Gastroesophageal sphincter (tissue), 4 donors: ENCODE results near the gene PNO1. TPM values are rescaled to one million over a fixed set of nuclear protein-coding genes. Genes with fewer than 3 reads are reported as not detected.
A peak's percentile ranks its signal among the peaks of the same experiment; 100 is the strongest.

Source experiments
- ATAC-seq: fragments of 150-250 bp; one replicate; pipeline ENCODE4 v1.9.1; 2016; ENCODE audit warnings: mild to moderate bottlenecking, moderate library complexity
- H3K27ac ChIP-seq, 4 donors: fragments of 200-600 bp; sonication (generic) in 3 of 4; 1 replicate in 3 of 4; 2 replicates in 1 of 4; pipeline ENCODE4 v1.5.1; 2016 to 2019
- H3K27me3 ChIP-seq: fragments of 200-600 bp; sonication (generic); one replicate; pipeline ENCODE4 v1.5.1; 2019
- H3K36me3 ChIP-seq, 2 donors: fragments of 200-600 bp; sonication (generic); one replicate each; pipeline ENCODE4 v1.5.1; 2019; ENCODE audit warnings: control low read depth in 1 of 2
- H3K4me1 ChIP-seq, 3 donors: fragments of 200-600 bp; sonication (generic); 1 replicate in 2 of 3; 2 replicates in 1 of 3; pipeline ENCODE4 v1.5.1; 2016 to 2019; ENCODE audit warnings: control low read depth in 2 of 3
- H3K4me3 ChIP-seq, 2 donors: fragments of 200-600 bp; sonication (generic); one replicate each; pipeline ENCODE4 v1.5.1; 2019; ENCODE audit warnings: mild to moderate bottlenecking in 1 of 2, moderate library complexity in 1 of 2
- H3K9me3 ChIP-seq, 3 donors: fragments of 200-600 bp; sonication (generic); one replicate each; pipeline ENCODE4 v1.5.1; 2017 to 2019; ENCODE audit warnings: control low read depth in 2 of 3
- EP300 ChIP-seq: sonication (generic); formaldehyde crosslinking; IDR thresholded peaks from one replicate; pipeline ENCODE4 v1.6.1; 2017; ENCODE audit warnings: antibody characterized with exemption, mild to moderate bottlenecking
- POLR2A ChIP-seq, 2 donors: fragments of 450-650 bp; IDR thresholded peaks; one replicate each; pipeline ENCODE4 v1.6.1; 2017; ENCODE audit warnings: antibody characterized with exemption in 2 of 2, mild to moderate bottlenecking in 2 of 2, moderate library complexity in 1 of 2
- POLR2AphosphoS5 ChIP-seq: sonication (generic); formaldehyde crosslinking; IDR thresholded peaks from one replicate; pipeline ENCODE4 v1.6.1; 2017; ENCODE audit warnings: antibody characterized with exemption
- WGBS, 2 donors: methylation state at CpG; one replicate each; pipeline ENCODE4 v1.1.5; 2018; ENCODE audit warnings: low coverage in 1 of 2; 5-methylcytosine and 5-hydroxymethylcytosine counted together
- total RNA-seq, 4 donors: library from RNA; depleted of rRNA; stranded (reverse); fragments of >200 nt; gene quantifications; one replicate each; pipeline ENCODE4 v1.1.0, GENCODE V29; 2016
- TF ChIP-seq, protein P1 (sequence below), 4 experiments: fragments of 200-600 bp in 2 of 4; fragments of 450-650 bp in 2 of 4; sonication (generic) in 1 of 4; IDR thresholded peaks; one replicate each; pipeline ENCODE4 v1.5.1; 2017 to 2019; ENCODE audit warnings: antibody characterized with exemption in 4 of 4, mild to moderate bottlenecking in 2 of 4, moderate library complexity in 2 of 4

PNO1 gene
- total RNA-seq, 4 donors from 2014 or later = 11.7 to 25.3 (median 19.3) TPM

DNA sequence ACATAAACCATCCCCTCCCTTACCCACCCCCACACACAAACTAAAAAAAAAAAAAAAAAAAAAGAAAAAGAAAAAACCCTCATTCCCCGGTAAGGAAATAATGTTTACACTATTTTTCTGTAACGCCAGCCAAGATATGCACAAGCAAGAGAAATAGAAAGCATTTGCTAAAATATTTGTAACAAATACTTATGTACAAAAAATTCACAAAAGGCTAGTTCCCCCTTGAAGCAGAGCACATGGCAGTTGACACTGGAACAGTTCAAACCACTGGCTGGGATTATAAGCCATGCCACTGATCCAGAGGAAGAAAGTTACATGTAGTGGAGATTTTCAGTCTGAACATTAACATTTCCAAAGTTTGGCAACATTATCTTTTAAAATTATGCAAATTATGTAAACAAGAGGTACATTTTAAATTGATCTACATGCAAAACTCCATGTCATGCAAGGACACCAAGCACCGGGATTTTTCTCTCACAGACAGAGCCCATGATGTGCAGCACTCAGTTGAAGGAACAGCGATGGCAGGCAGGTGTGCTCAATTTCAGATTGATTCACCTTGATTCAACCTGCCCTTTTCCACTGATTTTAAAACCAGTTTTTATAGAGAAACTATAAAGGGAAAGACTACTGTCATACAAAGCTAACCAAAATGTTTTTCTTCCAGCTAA lies 21.4 kb downstream of the PNO1 start:
- no peak overlapping the region for H3K4me3 ChIP-seq
- 42 to 70% methylated on average over 3 to 4 of the region's 4 CpGs for WGBS, 2 donors
- TF ChIP-seq EP300 (no peak), POLR2A (IDR thresholded peaks at IDR 0.05) (no peak), POLR2AphosphoS5 (no peak)
- TF ChIP-seq, protein P1, sequence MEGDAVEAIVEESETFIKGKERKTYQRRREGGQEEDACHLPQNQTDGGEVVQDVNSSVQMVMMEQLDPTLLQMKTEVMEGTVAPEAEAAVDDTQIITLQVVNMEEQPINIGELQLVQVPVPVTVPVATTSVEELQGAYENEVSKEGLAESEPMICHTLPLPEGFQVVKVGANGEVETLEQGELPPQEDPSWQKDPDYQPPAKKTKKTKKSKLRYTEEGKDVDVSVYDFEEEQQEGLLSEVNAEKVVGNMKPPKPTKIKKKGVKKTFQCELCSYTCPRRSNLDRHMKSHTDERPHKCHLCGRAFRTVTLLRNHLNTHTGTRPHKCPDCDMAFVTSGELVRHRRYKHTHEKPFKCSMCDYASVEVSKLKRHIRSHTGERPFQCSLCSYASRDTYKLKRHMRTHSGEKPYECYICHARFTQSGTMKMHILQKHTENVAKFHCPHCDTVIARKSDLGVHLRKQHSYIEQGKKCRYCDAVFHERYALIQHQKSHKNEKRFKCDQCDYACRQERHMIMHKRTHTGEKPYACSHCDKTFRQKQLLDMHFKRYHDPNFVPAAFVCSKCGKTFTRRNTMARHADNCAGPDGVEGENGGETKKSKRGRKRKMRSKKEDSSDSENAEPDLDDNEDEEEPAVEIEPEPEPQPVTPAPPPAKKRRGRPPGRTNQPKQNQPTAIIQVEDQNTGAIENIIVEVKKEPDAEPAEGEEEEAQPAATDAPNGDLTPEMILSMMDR (IDR thresholded peaks at IDR 0.05) = no peak
- H3K9me3 ChIP-seq = no peaks in the 10 kb centered on the region
- ATAC-seq = no peak
- peaks cover 0 to 53% of the 10 kb centered on the region in 2 donors for H3K36me3 ChIP-seq
- no peaks in the 10 kb centered on the region for H3K27me3 ChIP-seq
- peaks cover 0 to 17% (median 0%) of the 10 kb centered on the region in 3 donors for H3K4me1 ChIP-seq
- no peak overlapping the region for H3K27ac ChIP-seq

DNA sequence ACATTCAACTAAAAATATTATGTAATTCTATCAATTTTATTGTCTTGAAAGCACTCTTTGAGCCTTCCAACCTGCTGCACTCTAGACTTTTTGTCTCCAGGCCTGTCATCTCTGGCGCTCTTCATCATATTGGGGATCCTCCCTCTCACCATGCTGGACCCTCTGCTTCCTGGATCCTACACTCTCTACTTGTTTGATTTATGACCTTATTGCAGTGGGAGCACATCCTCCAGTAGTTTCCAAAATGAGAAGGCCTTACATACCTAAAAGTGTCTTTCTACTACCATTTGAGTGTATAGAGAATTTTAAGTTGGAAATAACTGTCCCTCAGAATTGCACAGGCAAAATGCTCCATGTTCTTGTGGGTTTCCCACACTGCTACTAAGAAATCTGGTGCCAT lies 25.2 kb downstream of the PNO1 start:
- no peaks in the 10 kb centered on the region for H3K27me3 ChIP-seq
- no peak overlapping the region for H3K27ac ChIP-seq
- H3K36me3 ChIP-seq = peaks cover 0 to 42% of the 10 kb centered on the region in 2 donors
- TF ChIP-seq, protein P1 (IDR thresholded peaks at IDR 0.05) = no peak
- no peak for TF ChIP-seq POLR2A (IDR thresholded peaks at IDR 0.05)
- no peak for TF ChIP-seq POLR2AphosphoS5
- TF ChIP-seq EP300 = no peak
- H3K9me3 ChIP-seq = no peaks in the 10 kb centered on the region
- WGBS, 2 donors = 83 to 100% methylated on average over 1 of the region's 1 CpG
- H3K4me1 ChIP-seq = peaks cover 0 to 17% (median 0%) of the 10 kb centered on the region in 3 donors
- ATAC-seq = no peak
- no peak overlapping the region for H3K4me3 ChIP-seq

DNA sequence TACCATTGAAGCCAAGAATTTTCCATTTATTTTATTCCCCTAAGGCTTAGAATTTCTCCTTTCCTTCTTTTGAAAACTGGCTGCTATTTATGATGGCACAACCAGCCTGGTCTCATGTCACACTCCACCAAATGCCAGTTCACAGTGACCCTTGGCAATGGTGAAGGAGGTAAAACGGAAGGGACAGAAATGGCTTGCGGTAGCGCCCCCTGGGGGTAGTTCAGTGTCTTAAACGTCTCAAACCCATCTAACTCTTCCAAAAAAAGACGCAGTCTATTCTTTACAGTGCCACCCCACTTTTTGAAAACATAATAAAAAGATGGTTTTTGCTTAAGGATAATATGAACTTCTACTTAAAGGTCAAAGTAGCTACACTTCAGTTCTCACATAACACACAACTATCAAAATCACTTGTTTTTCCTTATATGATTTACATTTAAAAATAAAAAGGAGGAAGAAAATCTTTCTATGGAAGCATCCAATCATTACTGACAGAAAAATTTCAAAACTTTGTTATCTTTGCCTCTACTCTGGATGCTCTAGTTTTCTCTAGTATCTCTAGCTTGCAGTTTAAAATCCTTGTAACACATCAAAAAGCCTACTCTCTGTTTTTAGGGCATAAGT lies 28.0 kb downstream of the PNO1 start:
- Histone ChIP-seq H3K27ac (no peak overlapping the region), H3K9me3 (no peaks in the 10 kb centered on the region), H3K4me1 (peaks cover 0 to 17% (median 0%) of the 10 kb centered on the region in 3 donors), H3K36me3 (peaks cover 0 to 35% of the 10 kb centered on the region in 2 donors), H3K27me3 (no peaks in the 10 kb centered on the region), H3K4me3 (no peak overlapping the region)
- no peak for ATAC-seq
- WGBS, 2 donors = 32 to 34% methylated on average over 5 of the region's 5 CpGs
- no peak for TF ChIP-seq EP300
- TF ChIP-seq, protein P1 (IDR thresholded peaks at IDR 0.05) = peak in 2 of 4 experiments; percentile 12 to 45
- no peak for TF ChIP-seq POLR2A (IDR thresholded peaks at IDR 0.05)

DNA sequence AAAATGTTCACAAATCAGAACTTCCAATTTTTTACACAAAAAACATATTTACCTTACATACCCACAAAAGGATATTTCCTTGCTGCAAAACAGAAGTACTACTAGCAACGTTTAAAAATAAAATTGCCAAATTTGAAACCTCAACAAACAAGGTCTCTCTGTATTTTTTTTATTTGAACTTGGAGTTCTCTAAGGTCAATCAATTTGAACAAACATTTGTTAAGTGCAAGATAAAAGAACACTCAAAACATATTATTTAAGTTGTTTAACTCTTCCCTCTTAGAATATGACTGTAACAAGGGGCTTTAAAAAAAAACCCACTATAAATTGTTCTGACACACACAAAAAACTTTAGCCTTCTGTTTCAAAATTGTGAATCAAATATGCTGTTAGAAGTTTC lies 29.6 kb downstream of the PNO1 start:
- ATAC-seq = no peak
- WGBS, 2 donors = 28 to 69% methylated on average over 1 of the region's 1 CpG
- no peak for TF ChIP-seq EP300
- no peak for TF ChIP-seq POLR2A (IDR thresholded peaks at IDR 0.05)
- TF ChIP-seq, protein P1 (IDR thresholded peaks at IDR 0.05) = no peak
- TF ChIP-seq POLR2AphosphoS5 = no peak

DNA sequence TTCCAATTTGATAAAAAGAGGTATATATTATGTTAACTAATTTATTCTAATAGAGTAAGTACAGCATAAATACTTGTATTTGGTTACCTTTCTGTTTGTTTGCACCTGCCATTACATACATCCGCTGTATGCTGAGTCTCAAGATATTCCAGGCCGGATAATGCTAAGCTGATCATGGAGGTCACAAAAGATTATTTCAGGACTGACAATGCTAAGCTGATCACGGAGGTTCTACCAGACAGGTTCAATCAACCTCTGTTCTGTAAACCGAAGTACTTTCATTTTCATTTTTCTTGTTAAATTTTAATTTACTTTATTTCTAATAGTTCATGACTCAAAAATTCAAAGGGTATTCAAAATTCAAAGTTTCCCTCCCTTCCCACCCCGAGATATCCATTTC lies 31.1 kb downstream of the PNO1 start:
- 70 to 83% methylated on average over 5 of the region's 5 CpGs for WGBS, 2 donors
- Histone ChIP-seq H3K27ac (no peak overlapping the region), H3K4me3 (no peak overlapping the region), H3K36me3 (peaks cover 0 to 19% of the 10 kb centered on the region in 2 donors), H3K4me1 (peaks cover 0 to 48% (median 7%) of the 10 kb centered on the region in 3 donors), H3K27me3 (no peaks in the 10 kb centered on the region), H3K9me3 (no peaks in the 10 kb centered on the region)
- TF ChIP-seq, protein P1 (IDR thresholded peaks at IDR 0.05) = no peak
- TF ChIP-seq POLR2AphosphoS5 = no peak
- no peak for TF ChIP-seq POLR2A (IDR thresholded peaks at IDR 0.05)
- no peak for TF ChIP-seq EP300
- ATAC-seq = no peak

More for the DNA sequence above, 29.6 kb downstream of the PNO1 start:
- Histone ChIP-seq H3K27me3 (no peaks in the 10 kb centered on the region), H3K9me3 (no peaks in the 10 kb centered on the region), H3K36me3 (peaks cover 0 to 28% of the 10 kb centered on the region in 2 donors), H3K27ac (no peak overlapping the region), H3K4me3 (no peak overlapping the region), H3K4me1 (peaks cover 0 to 33% (median 0%) of the 10 kb centered on the region in 3 donors)
